ENCODE data around the gene BTBD2. TPM values are rescaled to one million over a fixed set of nuclear protein-coding genes. Genes with fewer than 3 reads are reported as not detected.

The BTBD2 gene
- total RNA-seq, 1 donor from 2014 or later: 118 TPM

GRCh38 chr19:1980091-1980808, 35.3 kb downstream of the BTBD2 start:
- Mint-ChIP-seq H3K4me3 (no peak overlapping the region), H3K36me3 (peaks cover 17% of the 10 kb centered on the region), H3K27me3 (ENCODE audit: low read depth) (no peaks in the 10 kb centered on the region), H3K27ac (no peak overlapping the region), H3K4me1 (no peaks in the 10 kb centered on the region), H3K9me3 (no peaks in the 10 kb centered on the region)
- DNase-seq (ENCODE audit: low spot score in 2 of 2, unreplicated experiment in 2 of 2): no peak
- TF ChIP-seq CTCF (IDR thresholded peaks at IDR 0.05; ENCODE audit: unreplicated experiment): no peak

- no peaks in the 10 kb centered on the region for H3K9me3 Mint-ChIP-seq
- no peak overlapping the region for H3K4me3 Mint-ChIP-seq
- no peaks in the 10 kb centered on the region for H3K4me1 Mint-ChIP-seq
- TF ChIP-seq CTCF (IDR thresholded peaks at IDR 0.05; ENCODE audit: unreplicated experiment): no peak
- no peak for DNase-seq (ENCODE audit: low spot score in 2 of 2, unreplicated experiment in 2 of 2)
- peaks cover 18% of the 10 kb centered on the region for H3K36me3 Mint-ChIP-seq
- no peaks in the 10 kb centered on the region for H3K27me3 Mint-ChIP-seq (ENCODE audit: low read depth)
- H3K27ac Mint-ChIP-seq: no peak overlapping the region
These were observed 35.9 kb downstream of the BTBD2 start for GRCh38 chr19:1979642-1980041.

GRCh38 chr19:1979017-1979416, 36.5 kb downstream of the BTBD2 start:
- H3K4me1 Mint-ChIP-seq: no peaks in the 10 kb centered on the region
- TF ChIP-seq CTCF (IDR thresholded peaks at IDR 0.05; ENCODE audit: unreplicated experiment): no peak
- no peak overlapping the region for H3K4me3 Mint-ChIP-seq
- no peak for DNase-seq (ENCODE audit: low spot score in 2 of 2, unreplicated experiment in 2 of 2)
- no peaks in the 10 kb centered on the region for H3K9me3 Mint-ChIP-seq
- H3K27ac Mint-ChIP-seq: no peak overlapping the region
- no peaks in the 10 kb centered on the region for H3K27me3 Mint-ChIP-seq (ENCODE audit: low read depth)
- H3K36me3 Mint-ChIP-seq: peaks cover 18% of the 10 kb centered on the region

GRCh38 chr19:1978346-1978894, 37.1 kb downstream of the BTBD2 start:
- no peak for DNase-seq (ENCODE audit: low spot score in 2 of 2, unreplicated experiment in 2 of 2)
- no peak overlapping the region for H3K27ac Mint-ChIP-seq
- peaks cover 19% of the 10 kb centered on the region for H3K36me3 Mint-ChIP-seq
- no peaks in the 10 kb centered on the region for H3K27me3 Mint-ChIP-seq (ENCODE audit: low read depth)
- TF ChIP-seq CTCF (IDR thresholded peaks at IDR 0.05; ENCODE audit: unreplicated experiment): no peak
- H3K4me3 Mint-ChIP-seq: no peak overlapping the region
- H3K9me3 Mint-ChIP-seq: no peaks in the 10 kb centered on the region
- H3K4me1 Mint-ChIP-seq: no peaks in the 10 kb centered on the region

- Mint-ChIP-seq H3K4me1 (no peaks in the 10 kb centered on the region), H3K27ac (no peak overlapping the region), H3K36me3 (peaks cover 16% of the 10 kb centered on the region), H3K9me3 (no peaks in the 10 kb centered on the region), H3K27me3 (ENCODE audit: low read depth) (no peaks in the 10 kb centered on the region), H3K4me3 (no peak overlapping the region)
- TF ChIP-seq CTCF (IDR thresholded peaks at IDR 0.05; ENCODE audit: unreplicated experiment): no peak
- no peak for DNase-seq (ENCODE audit: low spot score in 2 of 2, unreplicated experiment in 2 of 2)
These were observed 38.4 kb downstream of the BTBD2 start for GRCh38 chr19:1977120-1977519.
